AG09309 (cell line): ENCODE results near the gene RAPGEF1.
A peak's percentile ranks its signal among the peaks of the same experiment; 100 is the strongest.
"Not testable (repeated sequence)": the region's sequence is repeated elsewhere in the genome, so short reads cannot be mapped to it uniquely, and the experiment has no call there.

Experiments
- DNase-seq: peaks from one replicate; pipeline ENCODE4 v3.0.0-alpha.2; 2010; ENCODE audit warnings: low read depth
- H3K4me3 ChIP-seq: 2 replicates; pipeline ENCODE4 v1.5.1; 2011; ENCODE audit warnings: mild to moderate bottlenecking, low read depth, low read length, moderate library complexity; ENCODE audit not compliant: control insufficient read depth
- CTCF ChIP-seq: IDR thresholded peaks from 2 replicates; pipeline ENCODE4 v1.5.1; 2011; ENCODE audit warnings: mild to moderate bottlenecking, low read depth, low read length, inconsistent platforms; ENCODE audit not compliant: insufficient read depth, control insufficient read depth; ENCODE audit errors: missing control alignments

RAPGEF1 gene

DNA sequence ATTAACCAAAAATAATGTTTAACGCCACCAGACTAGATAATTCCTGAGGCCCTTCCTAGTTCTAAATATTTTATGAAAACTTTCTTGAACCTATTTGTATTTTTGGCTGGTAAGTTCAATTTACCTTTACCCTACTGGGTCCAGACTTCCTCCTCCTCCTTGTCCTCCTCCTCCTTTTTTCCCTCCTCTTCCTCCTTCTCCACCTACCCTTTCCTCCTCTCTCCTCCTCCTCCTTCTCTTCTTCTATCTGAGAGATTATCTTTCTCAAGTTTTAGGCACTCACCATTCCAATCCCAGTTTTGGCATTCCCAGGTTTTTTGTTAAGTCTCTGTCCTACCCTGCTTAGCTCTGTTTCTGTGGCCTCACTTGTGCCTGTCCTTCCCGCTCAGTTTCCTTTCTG is 24.7 kb upstream of the RAPGEF1 start:
- no peak overlapping the region for H3K4me3 ChIP-seq
- TF ChIP-seq CTCF, result no peak
- no peak for DNase-seq

DNA sequence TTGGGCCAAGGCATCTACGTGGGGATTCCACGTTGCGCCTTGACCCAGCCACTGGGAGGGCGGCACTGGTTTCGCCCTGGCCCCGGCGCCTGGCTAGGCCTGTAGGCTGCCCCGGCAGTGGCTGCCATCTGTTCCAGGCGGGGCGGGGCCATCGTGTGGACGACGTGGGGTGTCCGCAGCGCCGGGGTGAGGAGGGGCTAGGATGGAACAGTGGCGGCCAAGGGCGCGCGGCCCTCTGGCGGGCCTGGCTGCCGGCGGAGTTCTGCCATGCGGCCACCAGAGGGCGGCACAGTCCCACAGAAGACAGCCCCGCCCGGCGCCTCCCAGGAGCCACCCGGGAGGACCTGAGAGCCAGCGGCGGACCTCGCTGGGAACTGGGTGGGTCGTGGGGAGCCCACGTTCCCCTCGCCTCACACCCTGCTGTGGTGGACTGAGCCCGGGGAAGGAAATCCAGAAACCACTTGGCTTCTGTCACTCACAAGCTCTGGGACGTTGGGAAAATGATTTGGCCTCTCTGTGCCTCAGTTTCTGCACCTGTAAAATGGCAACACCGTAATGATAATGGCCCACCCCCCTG is 22.6 kb upstream of the RAPGEF1 start:
- no peak for DNase-seq
- H3K4me3 ChIP-seq, result no peak overlapping the region
- TF ChIP-seq CTCF, result peak; percentile 76

DNA sequence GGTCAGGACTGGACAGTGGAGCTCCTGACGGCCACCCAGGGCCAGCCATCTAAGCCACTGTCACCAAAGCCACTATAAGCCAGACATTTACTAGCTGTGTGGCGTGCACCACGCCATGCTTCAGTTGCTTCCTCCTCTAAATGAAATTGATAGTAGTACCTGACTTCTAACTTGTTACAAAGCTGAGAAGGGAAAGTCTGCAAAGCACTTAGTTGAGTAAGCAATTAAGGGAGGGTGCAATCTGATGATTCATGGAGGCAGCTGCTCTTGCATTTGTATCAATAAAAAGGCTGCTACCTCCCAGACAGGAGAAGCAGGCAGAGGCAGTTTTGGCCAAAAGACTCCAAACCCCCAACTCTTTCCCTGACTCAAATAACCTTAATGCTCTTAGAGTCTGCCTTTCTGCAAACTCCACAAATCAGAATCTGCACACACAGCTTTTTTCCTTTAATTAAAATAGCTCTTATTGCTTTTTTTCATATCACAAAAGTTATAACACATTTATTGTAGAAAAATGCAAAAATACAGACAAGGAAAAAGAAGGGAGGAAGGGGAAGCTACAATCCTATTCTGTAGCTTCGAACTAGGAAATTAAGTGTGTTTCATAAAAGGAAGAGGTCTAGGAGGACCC is 19.3 kb upstream of the RAPGEF1 start:
- no peak overlapping the region for H3K4me3 ChIP-seq
- no peak for DNase-seq
- no peak for TF ChIP-seq CTCF

GRCh38 chr9:131757549-131757948 is 17.7 kb upstream of the RAPGEF1 start:
- no peak overlapping the region for H3K4me3 ChIP-seq
- TF ChIP-seq CTCF, result no peak
- no peak for DNase-seq

DNA sequence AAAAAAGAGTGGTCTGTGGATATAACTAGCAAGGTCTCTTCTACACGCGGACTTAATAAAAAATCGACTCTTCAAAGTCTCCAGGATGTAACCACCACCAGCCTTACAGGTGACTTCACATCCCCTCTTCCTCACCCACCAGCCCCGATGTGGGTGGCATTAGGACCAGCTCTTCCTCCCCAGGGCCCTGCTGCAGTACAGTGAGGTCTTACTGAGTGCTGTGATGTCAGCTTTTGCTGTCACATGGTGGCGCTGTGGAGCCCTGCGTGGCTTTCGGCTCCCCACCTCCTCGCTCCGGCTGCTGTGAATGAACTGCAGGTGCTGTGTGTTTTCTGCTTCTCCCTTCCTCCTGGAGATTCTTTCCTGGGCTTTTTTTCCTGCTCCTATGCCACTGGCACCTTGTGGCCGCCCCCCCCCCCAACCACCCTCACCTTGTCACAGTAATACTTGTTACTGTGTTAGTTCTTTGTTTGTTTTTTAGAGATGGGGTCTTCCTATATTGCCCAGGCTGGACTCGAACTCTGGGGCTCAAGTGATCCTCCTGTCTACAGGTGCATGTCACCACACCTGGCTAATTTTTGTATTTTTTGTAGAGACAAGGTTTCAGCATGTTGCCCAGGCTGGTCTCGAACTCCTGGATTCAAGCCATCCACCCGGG is 15.8 kb upstream of the RAPGEF1 start:
- no peak for DNase-seq
- no peak overlapping the region for H3K4me3 ChIP-seq
- TF ChIP-seq CTCF, result peak; percentile 88

- no peak for DNase-seq
- TF ChIP-seq CTCF, result no peak
- no peak overlapping the region for H3K4me3 ChIP-seq
These were observed 15.0 kb upstream of the RAPGEF1 start for GRCh38 chr9:131754846-131755245.

DNA sequence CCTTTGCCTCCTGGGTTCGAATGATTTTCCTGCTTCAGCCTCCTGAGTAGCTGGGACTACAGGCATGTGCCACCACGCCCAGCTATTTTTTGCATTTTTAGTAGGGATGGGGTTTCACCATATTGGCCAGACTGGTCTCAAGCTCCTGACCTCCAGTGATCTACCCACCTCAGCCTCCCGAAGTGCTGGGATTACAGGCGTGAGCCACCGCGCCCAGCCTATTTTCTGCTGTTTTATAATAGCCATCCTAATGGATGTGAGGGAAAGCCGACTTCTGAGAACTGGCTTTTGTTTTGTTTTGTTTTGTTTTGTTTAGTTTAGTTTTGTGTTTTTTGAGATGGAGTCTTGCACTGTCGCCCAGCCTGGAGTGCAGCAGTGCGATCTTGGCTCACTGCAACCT is 13.9 kb upstream of the RAPGEF1 start:
- DNase-seq, H3K4me3 ChIP-seq: not testable (repeated sequence)
